Measurements from ENCODE around the gene ANG. TPM values are rescaled to one million over a fixed set of nuclear protein-coding genes. Genes with fewer than 3 reads are reported as not detected.
"Not testable (repeated sequence)": the region's sequence is repeated elsewhere in the genome, so short reads cannot be mapped to it uniquely, and the experiment has no call there.

The ANG gene
- total RNA-seq, 1 experiment from 2014 or later, result 5.8 TPM

GRCh38 chr14:20722016-20722415, 33.5 kb downstream of the ANG start:
- intact Hi-C loops (cut with micrococcal nuclease), result no loop called here
- Histone ChIP-seq H4K20me1 (ENCODE audit: insufficient read depth) (no peaks in the 10 kb centered on the region), H3K36me3 (ENCODE audit: control insufficient read depth in 1 of 2, insufficient read depth in 2 of 2, low read length in 2 of 2) (no peaks in the 10 kb centered on the region), H3K9me3 (ENCODE audit: control insufficient read depth in 1 of 2, insufficient read depth in 1 of 2, low read depth in 1 of 2, low read length in 2 of 2) (no peaks in the 10 kb centered on the region), H3K4me2 (ENCODE audit: low read length) (no peak overlapping the region), H3K79me2 (ENCODE audit: insufficient read depth, low read length) (no peaks in the 10 kb centered on the region), H3K4me1 (ENCODE audit: control insufficient read depth in 1 of 2, insufficient read depth in 2 of 2, low read length in 2 of 2) (no peaks in the 10 kb centered on the region), H3K9me2 (ENCODE audit: insufficient read depth) (no peaks in the 10 kb centered on the region), H3K27me3 (ENCODE audit: insufficient read depth, low read length) (peaks cover 16% of the 10 kb centered on the region), H3K9ac (ENCODE audit: low read length) (no peak overlapping the region), H3K4me3 (replicated peaks in 1 of 2; ENCODE audit: low read depth in 1 of 2, low read length in 2 of 2) (no peak overlapping the region), H3K27ac (ENCODE audit: low read depth, low read length) (no peak overlapping the region), H2AFZ (ENCODE audit: low read depth, low read length, poor library complexity, severe bottlenecking) (no peak overlapping the region)
- DNase-seq (ENCODE audit: low read depth, low spot score) (no peak), ATAC-seq (no peak)
- TF ChIP-seq ZBTB33 (IDR thresholded peaks at IDR 0.05; ENCODE audit: extremely low read depth, insufficient replicate concordance, low read length) (no peak), POLR2AphosphoS5 (IDR thresholded peaks at IDR 0.05; ENCODE audit: low read depth, low read length) (no peak), EZH2phosphoT487 (IDR thresholded peaks at IDR 0.05; ENCODE audit: borderline replicate concordance) (no peak)
- ChIA-PET CTCF (no interaction called here), RAD21 (ENCODE audit: low non-redundant PET in 1 of 2, low total read pairs in 2 of 2, uncharacterized antibody in 2 of 2, unreplicated experiment in 2 of 2) (no interaction called here), POLR2A (no interaction called here)
- no TSS peak for BruUV-seq (replicated peaks)

GRCh38 chr14:20723488-20723887, 34.9 kb downstream of the ANG start:
- ATAC-seq, result no peak
- H2AFZ ChIP-seq (ENCODE audit: low read depth, low read length, poor library complexity, severe bottlenecking), result no peak overlapping the region

GRCh38 chr14:20726121-20726520, 37.6 kb downstream of the ANG start:
- CTCF ChIA-PET; H2AFZ ChIP-seq (ENCODE audit: low read depth, low read length, poor library complexity, severe bottlenecking); H3K36me3 ChIP-seq (ENCODE audit: control insufficient read depth in 1 of 2, insufficient read depth in 2 of 2, low read length in 2 of 2); ATAC-seq; H3K9me3 ChIP-seq (ENCODE audit: control insufficient read depth in 1 of 2, insufficient read depth in 1 of 2, low read depth in 1 of 2, low read length in 2 of 2); RAD21 ChIA-PET (ENCODE audit: low non-redundant PET in 1 of 2, low total read pairs in 2 of 2, uncharacterized antibody in 2 of 2, unreplicated experiment in 2 of 2); H3K9ac ChIP-seq (ENCODE audit: low read length); H3K4me1 ChIP-seq (ENCODE audit: control insufficient read depth in 1 of 2, insufficient read depth in 2 of 2, low read length in 2 of 2); H4K20me1 ChIP-seq (ENCODE audit: insufficient read depth); DNase-seq (ENCODE audit: low read depth, low spot score); H3K4me2 ChIP-seq (ENCODE audit: low read length); intact Hi-C loops (cut with micrococcal nuclease); H3K79me2 ChIP-seq (ENCODE audit: insufficient read depth, low read length); POLR2A ChIA-PET; H3K27ac ChIP-seq (ENCODE audit: low read depth, low read length); BruUV-seq (replicated peaks); H3K9me2 ChIP-seq (ENCODE audit: insufficient read depth); H3K4me3 ChIP-seq (replicated peaks in 1 of 2; ENCODE audit: low read depth in 1 of 2, low read length in 2 of 2): not testable (repeated sequence)
- H3K27me3 ChIP-seq (ENCODE audit: insufficient read depth, low read length), result peaks cover 24% of the 10 kb centered on the region

More at GRCh38 chr14:20723488-20723887, 34.9 kb downstream of the ANG start:
- CTCF ChIA-PET, result no interaction called here
- no peak for DNase-seq (ENCODE audit: low read depth, low spot score)
- H3K27me3 ChIP-seq (ENCODE audit: insufficient read depth, low read length), result peaks cover 23% of the 10 kb centered on the region
- H3K9me3 ChIP-seq (ENCODE audit: control insufficient read depth in 1 of 2, insufficient read depth in 1 of 2, low read depth in 1 of 2, low read length in 2 of 2), result no peaks in the 10 kb centered on the region
- POLR2A ChIA-PET, result no interaction called here
- H3K4me1 ChIP-seq (ENCODE audit: control insufficient read depth in 1 of 2, insufficient read depth in 2 of 2, low read length in 2 of 2), result no peaks in the 10 kb centered on the region
- intact Hi-C loops (cut with micrococcal nuclease), result no loop called here
- no peaks in the 10 kb centered on the region for H3K9me2 ChIP-seq (ENCODE audit: insufficient read depth)
- H3K79me2 ChIP-seq (ENCODE audit: insufficient read depth, low read length), result no peaks in the 10 kb centered on the region
- no peaks in the 10 kb centered on the region for H3K36me3 ChIP-seq (ENCODE audit: control insufficient read depth in 1 of 2, insufficient read depth in 2 of 2, low read length in 2 of 2)
- no TSS peak for BruUV-seq (replicated peaks)
- TF ChIP-seq POLR2A (IDR thresholded peaks at IDR 0.05; ENCODE audit: borderline replicate concordance, extremely low read depth, insufficient read depth, insufficient read length) (no peak), EGR1 (IDR thresholded peaks at IDR 0.05; ENCODE audit: low read depth) (no peak), ZNF274 (IDR thresholded peaks at IDR 0.05; ENCODE audit: low read depth, low read length) (no peak), SRF (IDR thresholded peaks at IDR 0.05; ENCODE audit: low read depth) (no peak), EZH2 (IDR thresholded peaks at IDR 0.05) (no peak)
- no peaks in the 10 kb centered on the region for H4K20me1 ChIP-seq (ENCODE audit: insufficient read depth)
- RAD21 ChIA-PET (ENCODE audit: low non-redundant PET in 1 of 2, low total read pairs in 2 of 2, uncharacterized antibody in 2 of 2, unreplicated experiment in 2 of 2), result no interaction called here
- H3K9ac ChIP-seq (ENCODE audit: low read length), result no peak overlapping the region
- H3K27ac ChIP-seq (ENCODE audit: low read depth, low read length), result no peak overlapping the region
- H3K4me3 ChIP-seq (replicated peaks in 1 of 2; ENCODE audit: low read depth in 1 of 2, low read length in 2 of 2), result no peak overlapping the region
- H3K4me2 ChIP-seq (ENCODE audit: low read length), result no peak overlapping the region
